Fibroblast of pulmonary artery (primary cell): ENCODE data around the gene SIPA1L3.

ENCODE experiments used
- DNase-seq: peaks from one replicate; pipeline ENCODE4 v3.0.0-alpha.2; 2010; ENCODE audit warnings: low read depth
- H3K4me3 ChIP-seq: replicated peaks from 2 replicates; pipeline ENCODE4 v1.5.1; 2011; ENCODE audit warnings: low read depth, mild to moderate bottlenecking, control low read depth, low read length, moderate library complexity
- TF ChIP-seq, protein P1 (sequence below): IDR thresholded peaks from 2 replicates; pipeline ENCODE4 v1.5.1; 2011; ENCODE audit warnings: mild to moderate bottlenecking, control low read depth, low read length, inconsistent platforms; ENCODE audit errors: missing control alignments

The SIPA1L3 gene

GRCh38 chr19:38173291-38174041 lies 266.5 kb downstream of the SIPA1L3 start:
- H3K4me3 ChIP-seq, result no peak overlapping the region
- TF ChIP-seq, protein P1, sequence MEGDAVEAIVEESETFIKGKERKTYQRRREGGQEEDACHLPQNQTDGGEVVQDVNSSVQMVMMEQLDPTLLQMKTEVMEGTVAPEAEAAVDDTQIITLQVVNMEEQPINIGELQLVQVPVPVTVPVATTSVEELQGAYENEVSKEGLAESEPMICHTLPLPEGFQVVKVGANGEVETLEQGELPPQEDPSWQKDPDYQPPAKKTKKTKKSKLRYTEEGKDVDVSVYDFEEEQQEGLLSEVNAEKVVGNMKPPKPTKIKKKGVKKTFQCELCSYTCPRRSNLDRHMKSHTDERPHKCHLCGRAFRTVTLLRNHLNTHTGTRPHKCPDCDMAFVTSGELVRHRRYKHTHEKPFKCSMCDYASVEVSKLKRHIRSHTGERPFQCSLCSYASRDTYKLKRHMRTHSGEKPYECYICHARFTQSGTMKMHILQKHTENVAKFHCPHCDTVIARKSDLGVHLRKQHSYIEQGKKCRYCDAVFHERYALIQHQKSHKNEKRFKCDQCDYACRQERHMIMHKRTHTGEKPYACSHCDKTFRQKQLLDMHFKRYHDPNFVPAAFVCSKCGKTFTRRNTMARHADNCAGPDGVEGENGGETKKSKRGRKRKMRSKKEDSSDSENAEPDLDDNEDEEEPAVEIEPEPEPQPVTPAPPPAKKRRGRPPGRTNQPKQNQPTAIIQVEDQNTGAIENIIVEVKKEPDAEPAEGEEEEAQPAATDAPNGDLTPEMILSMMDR, result no peak

DNA sequence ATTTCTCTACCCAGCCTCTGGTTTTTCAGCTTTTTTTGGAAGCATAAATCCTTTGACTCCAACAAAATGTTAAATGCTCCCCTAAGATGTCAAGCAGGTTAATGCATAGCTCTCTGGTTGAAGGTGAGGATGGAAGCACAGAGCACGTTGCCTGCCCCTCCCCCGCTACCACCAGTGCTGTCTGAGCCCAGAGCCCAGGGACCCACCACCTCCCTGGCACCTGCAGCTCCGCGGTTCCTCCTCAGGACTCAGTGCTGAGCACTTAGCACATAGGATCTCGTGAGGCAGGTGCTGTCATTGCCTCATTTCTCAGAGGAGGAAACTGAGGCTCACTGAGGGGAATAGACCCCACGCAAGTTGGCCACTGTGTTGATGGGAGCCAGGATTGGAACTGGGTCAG lies 268.4 kb downstream of the SIPA1L3 start:
- no peak overlapping the region for H3K4me3 ChIP-seq
- TF ChIP-seq, protein P1, result no peak
- DNase-seq, result no peak

More at GRCh38 chr19:38173291-38174041, 266.5 kb downstream of the SIPA1L3 start:
- DNase-seq, result peak; percentile 23

- TF ChIP-seq, protein P1, result no peak
- no peak for DNase-seq
- no peak overlapping the region for H3K4me3 ChIP-seq
Observed at GRCh38 chr19:38180071-38180470, 273.1 kb downstream of the SIPA1L3 start.

DNA sequence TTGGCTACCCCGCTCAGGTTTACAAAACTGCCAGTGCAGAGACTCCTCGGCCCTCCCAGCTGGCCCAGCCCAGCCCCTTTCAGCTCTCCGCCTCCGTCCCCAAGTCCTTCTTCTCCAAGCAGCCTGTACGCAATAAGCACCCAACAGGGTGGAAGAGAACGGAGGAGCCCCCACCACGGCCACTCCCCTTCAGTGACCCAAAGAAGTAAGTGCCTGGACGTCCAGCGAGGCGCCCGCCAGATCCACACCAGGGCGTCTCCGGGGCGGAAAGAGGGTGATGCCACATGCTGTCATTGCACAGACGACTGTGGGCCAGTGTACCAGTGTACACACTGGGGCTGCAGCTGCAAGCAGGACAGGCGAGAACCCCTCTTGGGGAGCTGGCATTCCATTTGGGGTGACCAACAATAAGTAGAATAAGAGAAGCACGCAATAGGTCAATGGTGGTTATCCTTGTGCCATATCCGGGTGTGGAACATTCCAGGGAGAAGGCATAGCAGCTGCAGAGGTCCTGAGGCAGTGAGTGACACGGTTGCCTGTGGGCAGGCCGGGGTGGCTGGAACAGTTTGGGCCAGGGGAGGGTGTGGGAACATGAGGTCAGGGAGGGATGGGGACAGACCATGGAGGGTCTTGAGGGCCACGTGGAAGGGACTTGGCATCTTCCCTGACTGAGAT lies 275.7 kb downstream of the SIPA1L3 start:
- TF ChIP-seq, protein P1, result no peak
- DNase-seq, result no peak
- no peak overlapping the region for H3K4me3 ChIP-seq

- peak overlapping the region; percentile 41 for H3K4me3 ChIP-seq
- DNase-seq, result peak; percentile 9
- TF ChIP-seq, protein P1, result no peak
Observed at GRCh38 chr19:38183251-38183897, 276.4 kb downstream of the SIPA1L3 start.

- H3K4me3 ChIP-seq, result no peak overlapping the region
- DNase-seq, result no peak
- TF ChIP-seq, protein P1, result no peak
Observed at GRCh38 chr19:38184815-38185214, 277.8 kb downstream of the SIPA1L3 start.
